ENCODE measurements around the gene SLC46A1. TPM values are rescaled to one million over a fixed set of nuclear protein-coding genes. Genes with fewer than 3 reads are reported as not detected.

SLC46A1 gene
- total RNA-seq, 1 donor from 2014 or later = 2.1 TPM

DNA sequence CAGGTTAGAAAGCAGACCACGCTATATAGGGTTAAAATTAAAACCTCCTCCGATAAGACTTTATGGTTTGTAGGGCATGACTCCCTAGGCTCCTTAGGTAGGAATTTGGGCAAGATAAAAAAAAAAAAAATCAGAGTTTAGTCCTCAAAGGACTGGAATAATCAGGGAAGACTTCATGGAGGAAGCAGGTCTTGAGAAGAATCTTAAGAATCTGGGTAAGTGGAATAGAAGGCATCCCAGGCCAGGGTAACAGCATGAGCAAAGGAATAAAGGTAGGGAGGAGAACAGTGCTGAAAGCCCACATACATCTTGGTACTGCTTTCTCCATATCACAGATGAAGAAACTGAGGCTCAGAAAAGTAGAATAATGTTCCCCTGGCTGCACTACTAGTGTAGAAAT, 15.4 kb downstream of the SLC46A1 start:
- ChIA-PET CTCF (no interaction called here), POLR2A (no interaction called here)
- Mint-ChIP-seq H3K9me3 (no peaks in the 10 kb centered on the region), H3K4me3 (no peak overlapping the region), H3K27ac (no peak overlapping the region), H3K4me1 (peaks cover under 1% of the 10 kb centered on the region), H3K27me3 (no peaks in the 10 kb centered on the region), H3K36me3 (ENCODE audit: low read depth) (peaks cover 57% of the 10 kb centered on the region)
- DNase-seq (no peak), ATAC-seq (ENCODE audit: low read depth) (no peak)
- intact Hi-C loops (cut with micrococcal nuclease) = no loop called here
- TF ChIP-seq, protein P1, sequence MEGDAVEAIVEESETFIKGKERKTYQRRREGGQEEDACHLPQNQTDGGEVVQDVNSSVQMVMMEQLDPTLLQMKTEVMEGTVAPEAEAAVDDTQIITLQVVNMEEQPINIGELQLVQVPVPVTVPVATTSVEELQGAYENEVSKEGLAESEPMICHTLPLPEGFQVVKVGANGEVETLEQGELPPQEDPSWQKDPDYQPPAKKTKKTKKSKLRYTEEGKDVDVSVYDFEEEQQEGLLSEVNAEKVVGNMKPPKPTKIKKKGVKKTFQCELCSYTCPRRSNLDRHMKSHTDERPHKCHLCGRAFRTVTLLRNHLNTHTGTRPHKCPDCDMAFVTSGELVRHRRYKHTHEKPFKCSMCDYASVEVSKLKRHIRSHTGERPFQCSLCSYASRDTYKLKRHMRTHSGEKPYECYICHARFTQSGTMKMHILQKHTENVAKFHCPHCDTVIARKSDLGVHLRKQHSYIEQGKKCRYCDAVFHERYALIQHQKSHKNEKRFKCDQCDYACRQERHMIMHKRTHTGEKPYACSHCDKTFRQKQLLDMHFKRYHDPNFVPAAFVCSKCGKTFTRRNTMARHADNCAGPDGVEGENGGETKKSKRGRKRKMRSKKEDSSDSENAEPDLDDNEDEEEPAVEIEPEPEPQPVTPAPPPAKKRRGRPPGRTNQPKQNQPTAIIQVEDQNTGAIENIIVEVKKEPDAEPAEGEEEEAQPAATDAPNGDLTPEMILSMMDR (IDR thresholded peaks at IDR 0.05) = no peak

GRCh38 chr17:28390141-28390540, 15.9 kb downstream of the SLC46A1 start:
- intact Hi-C loops (cut with micrococcal nuclease) = no loop called here
- Mint-ChIP-seq H3K36me3 (ENCODE audit: low read depth) (peaks cover 53% of the 10 kb centered on the region), H3K27ac (no peak overlapping the region), H3K27me3 (no peaks in the 10 kb centered on the region), H3K4me3 (no peak overlapping the region), H3K4me1 (peaks cover 4% of the 10 kb centered on the region), H3K9me3 (no peaks in the 10 kb centered on the region)
- DNase-seq = no peak
- TF ChIP-seq, protein P1 (IDR thresholded peaks at IDR 0.05) = no peak
- ATAC-seq (ENCODE audit: low read depth) = no peak
- CTCF ChIA-PET = no interaction called here
- POLR2A ChIA-PET = no interaction called here

DNA sequence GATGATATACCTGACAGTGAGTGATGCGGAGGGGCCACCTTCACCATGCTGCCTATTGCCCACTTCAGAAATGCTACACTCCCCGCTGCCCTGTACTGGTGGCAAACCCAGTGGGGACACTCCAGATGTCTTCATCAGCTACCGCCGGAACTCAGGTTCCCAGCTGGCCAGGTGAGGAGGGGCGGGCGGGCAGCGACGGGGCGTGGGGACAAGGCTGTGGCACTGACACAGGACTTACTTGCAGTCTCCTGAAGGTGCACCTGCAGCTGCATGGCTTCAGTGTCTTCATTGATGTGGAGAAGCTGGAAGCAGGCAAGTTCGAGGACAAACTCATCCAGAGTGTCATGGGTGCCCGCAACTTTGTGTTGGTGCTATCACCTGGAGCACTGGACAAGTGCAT, 17.9 kb downstream of the SLC46A1 start:
- ChIA-PET CTCF (no interaction called here), POLR2A (no interaction called here)
- Mint-ChIP-seq H3K4me1 (peaks cover 15% of the 10 kb centered on the region), H3K4me3 (no peak overlapping the region), H3K9me3 (no peaks in the 10 kb centered on the region), H3K36me3 (ENCODE audit: low read depth) (peaks cover 44% of the 10 kb centered on the region), H3K27me3 (peaks cover 6% of the 10 kb centered on the region), H3K27ac (no peak overlapping the region)
- DNase-seq = no peak
- TF ChIP-seq, protein P1 (IDR thresholded peaks at IDR 0.05) = no peak
- intact Hi-C loops (cut with micrococcal nuclease) = no loop called here
- ATAC-seq (ENCODE audit: low read depth) = no peak

GRCh38 chr17:28386391-28386790, 19.6 kb downstream of the SLC46A1 start:
- no peak overlapping the region for H3K27ac Mint-ChIP-seq
- intact Hi-C loops (cut with micrococcal nuclease) = no loop called here
- H3K9me3 Mint-ChIP-seq = no peaks in the 10 kb centered on the region
- TF ChIP-seq, protein P1 (IDR thresholded peaks at IDR 0.05) = no peak
- CTCF ChIA-PET = no interaction called here
- POLR2A ChIA-PET = interaction anchor here (1.0 kb wide), 1 partner anchor 29 kb away, joined by 3 read pairs; the partner anchor contains the start of gene POLDIP2
- H3K4me1 Mint-ChIP-seq = peaks cover 22% of the 10 kb centered on the region
- no peak overlapping the region for H3K4me3 Mint-ChIP-seq
- ATAC-seq (ENCODE audit: low read depth) (no peak), DNase-seq (no peak)
- H3K36me3 Mint-ChIP-seq (ENCODE audit: low read depth) = peaks cover 35% of the 10 kb centered on the region
- peaks cover 15% of the 10 kb centered on the region for H3K27me3 Mint-ChIP-seq

- Mint-ChIP-seq H3K4me1 (peaks cover 29% of the 10 kb centered on the region), H3K36me3 (ENCODE audit: low read depth) (peaks cover 25% of the 10 kb centered on the region), H3K27me3 (peaks cover 15% of the 10 kb centered on the region), H3K27ac (no peak overlapping the region), H3K9me3 (no peaks in the 10 kb centered on the region), H3K4me3 (peak overlapping the region; percentile 90)
- ChIA-PET POLR2A (interaction anchor here (2.2 kb wide), 1 partner anchor 28 kb away, joined by 12 read pairs; the partner anchor contains the start of gene POLDIP2), CTCF (interaction anchor here (1.5 to 2.2 kb wide), 2 partner anchors 26 to 31 kb away, joined by 3 to 7 read pairs; no protein-coding TSS in a partner anchor)
- DNase-seq (no peak), ATAC-seq (ENCODE audit: low read depth) (no peak)
- intact Hi-C loops (cut with micrococcal nuclease) = no loop called here
- TF ChIP-seq, protein P1 (IDR thresholded peaks at IDR 0.05) = no peak
Measured at GRCh38 chr17:28385406-28385805, 20.6 kb downstream of the SLC46A1 start.

Measured in activated B cell treated with CpG ODN at 0.5 μM for 24 hours (primary cell).